D721Med (cell line): ENCODE results near the gene FBXL14.

ENCODE experiments used
- DNase-seq: peaks from one replicate; pipeline ENCODE4 v3.0.0; 2011; ENCODE audit warnings: low spot score; ENCODE audit not compliant: insufficient read length
- FAIRE-seq: peaks from 2 replicates; lab custom pipeline; 2011; peaks lifted over from hg19 to GRCh38; lab: Jason Lieb, UNC
- CTCF ChIP-seq: IDR thresholded peaks from 2 replicates; pipeline ENCODE4 v1.5.1; 2012; ENCODE audit warnings: mild to moderate bottlenecking, control low read depth; ENCODE audit not compliant: insufficient read depth; ENCODE audit errors: missing control alignments

The FBXL14 gene

GRCh38 chr12:1527789-1528188 is 66.6 kb downstream of the FBXL14 start:
- FAIRE-seq (no peak), DNase-seq (no peak)
- no peak for TF ChIP-seq CTCF

GRCh38 chr12:1525858-1526257 is 68.5 kb downstream of the FBXL14 start:
- no peak for FAIRE-seq
- no peak for DNase-seq
- no peak for TF ChIP-seq CTCF

GRCh38 chr12:1523558-1524050 is 70.8 kb downstream of the FBXL14 start:
- DNase-seq (no peak), FAIRE-seq (no peak)
- no peak for TF ChIP-seq CTCF

- no peak for DNase-seq
- FAIRE-seq, result no peak
- TF ChIP-seq CTCF, result no peak
Measured at GRCh38 chr12:1523046-1523445, 71.3 kb downstream of the FBXL14 start.

GRCh38 chr12:1519642-1520041 is 74.7 kb downstream of the FBXL14 start:
- FAIRE-seq (no peak), DNase-seq (no peak)
- TF ChIP-seq CTCF, result no peak

GRCh38 chr12:1518591-1519516 is 75.5 kb downstream of the FBXL14 start:
- no peak for DNase-seq
- TF ChIP-seq CTCF, result no peak
- no peak for FAIRE-seq
